GM21737 (cell line): Measurements from ENCODE around the gene LGALS1.
"Not testable (repeated sequence)": the region's sequence is repeated elsewhere in the genome, so short reads cannot be mapped to it uniquely, and the experiment has no call there.

Source experiments
- ATAC-seq: cut with Tn5 transposase; IDR thresholded peaks from one replicate; pipeline ENCODE4 v1.9.1; 2021; ENCODE audit warnings: mild to moderate bottlenecking, moderate library complexity; ENCODE audit not compliant: unreplicated experiment

LGALS1 gene

DNA sequence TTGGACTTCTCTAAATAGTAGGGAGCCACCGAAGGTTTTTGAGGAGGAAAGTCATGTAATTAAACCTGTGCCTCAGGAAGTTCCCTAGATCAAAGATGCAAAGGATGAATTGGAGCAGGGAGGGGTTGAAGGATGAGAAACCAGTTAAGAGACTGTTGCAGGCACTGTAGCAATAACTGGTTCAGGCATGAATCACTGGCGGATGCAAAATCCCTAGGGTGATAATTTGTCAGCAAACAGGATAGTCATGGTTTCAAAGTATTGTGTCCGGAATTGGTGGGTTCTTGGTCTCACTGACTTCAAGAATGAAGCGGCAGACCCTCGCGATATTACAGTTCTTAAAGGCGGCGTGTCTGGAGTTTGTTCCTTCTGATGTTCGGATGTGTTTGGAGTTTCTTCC is 41.3 kb downstream of the LGALS1 start:
- ATAC-seq: no peak

DNA sequence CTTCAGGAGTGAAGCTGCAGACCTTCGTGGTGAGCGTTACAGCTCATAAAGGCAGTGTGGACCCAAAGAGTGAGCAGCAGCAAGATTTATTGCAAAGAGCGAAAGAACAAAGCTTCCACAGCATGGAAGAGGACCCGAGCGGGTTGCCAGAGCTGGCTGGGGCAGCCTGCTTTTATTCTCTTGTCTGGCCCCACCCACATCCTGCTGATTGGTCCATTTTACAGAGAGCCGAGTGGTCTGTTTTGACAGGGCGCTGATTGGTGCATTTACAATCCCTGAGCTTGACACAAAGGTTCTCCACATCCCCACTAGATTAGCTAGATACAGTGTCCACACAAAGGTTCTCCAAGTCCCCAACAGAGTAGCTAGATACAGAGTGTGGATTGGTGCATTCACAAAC is 41.8 kb downstream of the LGALS1 start:
- not testable (repeated sequence) for ATAC-seq

DNA sequence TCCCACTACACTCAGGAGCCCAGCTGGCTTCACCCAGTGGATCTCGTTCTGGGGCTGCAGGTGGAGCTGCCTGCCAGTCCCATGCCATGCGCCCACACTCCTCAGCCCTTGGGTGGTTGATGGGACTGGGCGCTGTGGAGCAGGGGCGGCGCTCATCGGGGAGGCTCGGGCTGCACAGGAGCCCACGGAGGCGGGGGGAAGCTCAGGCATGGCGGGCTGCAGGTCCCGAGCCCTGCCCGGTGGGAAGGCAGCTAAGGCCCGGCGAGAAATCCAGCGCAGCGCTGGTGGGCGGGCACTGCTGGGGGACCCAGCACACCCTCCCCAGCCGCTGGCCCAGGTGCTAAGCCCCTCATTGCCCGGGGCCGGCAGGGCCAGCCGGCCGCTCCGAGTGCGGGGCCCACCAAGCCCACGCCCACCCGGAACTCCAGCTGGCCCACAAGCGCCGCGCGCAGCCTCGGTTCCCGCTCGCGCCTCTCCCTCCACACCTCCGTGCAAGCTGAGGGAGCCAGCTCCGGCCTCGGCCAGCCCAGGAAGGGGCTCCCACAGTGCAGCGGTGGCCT is 42.4 kb downstream of the LGALS1 start:
- not testable (repeated sequence) for ATAC-seq

DNA sequence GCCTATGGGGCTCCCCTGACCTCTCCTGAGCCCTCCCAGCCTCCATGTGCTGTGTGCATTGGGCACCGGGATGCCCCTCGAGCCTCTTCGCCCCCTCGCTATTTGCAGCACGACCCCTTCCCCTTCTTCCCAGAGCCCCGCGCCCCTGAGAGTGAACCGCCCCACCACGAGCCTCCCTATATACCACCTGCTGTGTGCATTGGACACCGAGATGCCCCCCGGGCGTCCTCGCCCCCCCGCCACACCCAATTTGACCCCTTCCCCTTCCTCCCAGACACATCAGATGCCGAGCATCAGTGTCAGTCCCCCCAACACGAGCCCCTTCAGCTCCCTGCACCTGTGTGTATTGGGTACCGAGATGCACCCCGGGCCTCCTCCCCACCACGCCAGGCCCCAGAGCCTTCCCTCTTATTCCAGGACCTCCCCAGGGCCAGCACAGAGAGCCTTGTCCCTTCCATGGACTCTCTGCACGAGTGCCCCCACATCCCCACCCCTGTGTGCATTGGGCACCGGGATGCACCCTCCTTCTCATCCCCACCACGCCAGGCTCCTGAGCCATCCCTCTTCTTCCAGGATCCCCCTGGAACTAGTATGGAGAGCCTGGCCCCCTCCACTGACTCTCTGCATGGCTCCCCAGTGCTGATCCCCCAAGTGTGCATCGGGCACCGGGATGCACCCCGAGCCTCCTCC is 50.3 kb downstream of the LGALS1 start:
- no peak for ATAC-seq

DNA sequence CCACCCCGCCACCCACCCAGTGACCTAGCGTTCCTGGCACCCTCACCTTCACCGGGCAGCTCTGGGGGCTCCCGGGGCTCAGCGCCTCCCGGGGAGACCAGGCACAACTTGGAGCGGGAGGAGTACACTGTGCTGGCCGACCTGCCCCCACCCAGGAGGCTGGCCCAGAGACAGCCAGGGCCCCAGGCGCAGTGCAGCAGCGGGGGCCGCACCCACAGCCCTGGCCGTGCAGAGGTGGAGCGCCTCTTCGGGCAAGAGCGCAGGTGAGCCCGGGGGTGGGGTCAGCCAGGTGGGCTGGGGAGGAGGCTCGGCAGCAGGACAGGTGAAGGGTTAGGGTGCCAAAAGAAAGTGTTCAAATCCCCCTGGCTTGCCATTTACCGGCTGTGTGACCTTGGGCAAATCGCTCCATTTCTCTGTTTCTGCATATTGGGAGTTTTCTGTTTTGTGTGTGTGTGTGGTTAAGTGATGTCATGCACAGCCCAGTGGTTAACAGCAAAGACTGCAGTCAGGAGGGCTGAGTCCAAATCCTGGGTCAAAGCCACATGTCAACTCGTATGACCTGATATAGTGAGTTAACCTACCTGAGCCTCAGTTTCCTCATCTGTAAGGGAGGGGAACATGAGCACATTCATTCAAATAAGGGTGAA is 50.9 kb downstream of the LGALS1 start:
- ATAC-seq: no peak

DNA sequence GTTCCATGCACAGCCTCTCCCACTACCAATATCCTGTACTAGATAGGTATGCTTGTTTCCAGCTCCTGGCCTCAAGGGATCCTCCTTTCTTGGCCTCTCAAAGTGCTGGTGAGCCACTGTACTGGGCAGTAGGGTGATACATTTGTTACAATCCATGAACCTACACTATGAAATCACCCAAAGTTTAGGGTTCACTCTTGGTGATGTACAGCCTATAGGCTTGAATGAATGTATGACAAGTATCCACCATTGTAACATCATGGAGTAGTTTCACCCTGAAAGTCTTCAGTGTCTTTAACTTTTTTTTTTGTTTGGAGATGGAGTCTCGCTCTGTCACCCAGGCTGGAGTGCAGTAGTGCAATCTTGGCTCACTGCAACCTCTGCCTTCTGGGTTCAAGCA is 53.2 kb downstream of the LGALS1 start:
- ATAC-seq: no peak
